ENCODE data around the gene PTTG1IP.

GRCh38 chr21:44916965-44917364 is 43.5 kb upstream of the PTTG1IP start:
- TF ChIP-seq CTCF (conservative IDR thresholded peaks at IDR 0.05; ENCODE audit: low read depth, low read length) (no peak), EZH2 (IDR thresholded peaks at IDR 0.05; ENCODE audit: low read length, unreplicated experiment) (no peak)
